NCI-H524 treated with DMSO at 0.1 percent for 48 hours (cell line): Measurements from ENCODE around the gene FAAP20.

Experiments used
- DNase-seq: peaks from one replicate; lab custom pipeline; 2025; lab: John Stamatoyannopoulos, UW

The FAAP20 gene

GRCh38 chr1:2210084-2210653, 15.6 kb upstream of the FAAP20 start:
- no peak for DNase-seq

GRCh38 chr1:2209400-2210083, 15.0 kb upstream of the FAAP20 start:
- DNase-seq = no peak

DNA sequence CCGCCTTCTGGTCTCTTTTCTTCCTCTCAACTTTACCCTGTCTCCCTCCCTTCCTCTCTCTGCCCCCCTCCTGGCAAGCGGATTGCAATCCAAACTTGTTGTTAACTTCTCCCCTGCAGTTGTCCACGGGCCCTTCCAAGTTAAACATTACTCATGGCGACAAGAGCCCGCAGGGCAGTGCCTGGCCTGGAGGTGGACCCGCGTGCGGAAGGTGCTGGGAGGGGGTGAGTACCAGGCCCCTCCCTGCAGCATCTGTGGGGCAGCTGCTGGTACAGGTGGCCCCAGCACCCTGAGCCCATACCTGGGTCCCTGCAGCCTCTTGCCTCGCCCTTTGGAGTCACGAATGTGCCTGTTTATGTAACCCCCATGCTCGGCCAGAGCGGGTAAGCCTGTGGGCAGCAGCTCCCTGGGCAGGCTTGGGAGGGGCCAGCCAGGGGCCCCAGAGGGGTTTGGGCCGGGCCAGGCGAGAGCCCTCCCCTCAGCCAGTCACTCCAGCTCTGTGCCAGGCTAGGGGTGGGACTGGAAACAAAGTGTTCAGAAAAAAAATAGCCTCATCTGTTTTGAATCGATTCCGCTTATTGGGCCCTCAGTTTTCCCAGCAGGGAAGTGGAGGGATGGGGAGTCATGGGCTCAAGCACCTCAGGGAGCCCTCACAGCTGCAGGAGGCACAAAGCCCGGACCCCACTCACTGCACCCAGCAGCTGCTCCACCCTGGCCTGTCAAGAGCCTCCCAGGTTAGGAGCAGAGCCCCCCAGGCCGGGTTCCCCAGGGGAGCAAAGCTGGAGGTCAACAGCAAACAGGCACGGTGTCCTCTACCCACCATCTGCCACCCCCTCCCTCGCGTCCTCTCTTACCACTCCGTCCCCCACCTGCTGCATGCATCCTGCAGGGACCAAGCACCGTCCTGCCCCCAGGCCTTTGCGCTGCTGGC, 14.0 kb upstream of the FAAP20 start:
- no peak for DNase-seq

DNA sequence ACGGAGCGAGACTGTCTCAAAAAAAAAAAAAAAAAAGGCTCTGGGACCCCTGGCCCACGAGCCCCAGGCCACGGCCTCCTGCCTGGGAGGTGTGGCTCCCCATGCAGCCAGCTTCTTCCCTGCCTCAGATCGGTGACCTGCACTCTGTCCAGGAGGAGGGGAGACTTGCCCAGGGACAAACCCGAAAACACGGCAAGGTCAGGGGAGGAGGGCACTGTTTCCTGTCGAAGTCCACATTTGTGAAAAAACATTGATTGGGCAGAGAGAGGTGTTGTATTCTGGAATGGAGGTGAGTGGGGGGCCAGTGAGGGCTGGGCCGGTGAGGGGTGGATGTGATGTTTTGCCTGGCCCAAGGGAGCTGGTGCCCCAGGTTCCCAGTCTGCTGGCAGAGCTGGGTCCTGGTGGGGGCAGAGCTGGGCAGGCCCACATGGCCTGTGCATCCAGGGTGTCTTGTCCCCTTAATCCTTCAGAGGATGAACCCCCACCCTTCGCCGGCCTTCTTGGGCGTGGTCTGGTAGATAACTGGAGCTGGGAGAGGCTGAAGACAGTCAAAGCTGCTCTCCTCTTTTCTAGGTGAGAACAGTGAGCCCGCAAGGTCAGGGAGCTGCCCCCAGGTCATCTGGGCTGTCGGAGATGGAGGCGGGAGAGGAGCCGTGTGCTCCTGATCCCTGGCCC, 12.4 kb upstream of the FAAP20 start:
- no peak for DNase-seq

DNA sequence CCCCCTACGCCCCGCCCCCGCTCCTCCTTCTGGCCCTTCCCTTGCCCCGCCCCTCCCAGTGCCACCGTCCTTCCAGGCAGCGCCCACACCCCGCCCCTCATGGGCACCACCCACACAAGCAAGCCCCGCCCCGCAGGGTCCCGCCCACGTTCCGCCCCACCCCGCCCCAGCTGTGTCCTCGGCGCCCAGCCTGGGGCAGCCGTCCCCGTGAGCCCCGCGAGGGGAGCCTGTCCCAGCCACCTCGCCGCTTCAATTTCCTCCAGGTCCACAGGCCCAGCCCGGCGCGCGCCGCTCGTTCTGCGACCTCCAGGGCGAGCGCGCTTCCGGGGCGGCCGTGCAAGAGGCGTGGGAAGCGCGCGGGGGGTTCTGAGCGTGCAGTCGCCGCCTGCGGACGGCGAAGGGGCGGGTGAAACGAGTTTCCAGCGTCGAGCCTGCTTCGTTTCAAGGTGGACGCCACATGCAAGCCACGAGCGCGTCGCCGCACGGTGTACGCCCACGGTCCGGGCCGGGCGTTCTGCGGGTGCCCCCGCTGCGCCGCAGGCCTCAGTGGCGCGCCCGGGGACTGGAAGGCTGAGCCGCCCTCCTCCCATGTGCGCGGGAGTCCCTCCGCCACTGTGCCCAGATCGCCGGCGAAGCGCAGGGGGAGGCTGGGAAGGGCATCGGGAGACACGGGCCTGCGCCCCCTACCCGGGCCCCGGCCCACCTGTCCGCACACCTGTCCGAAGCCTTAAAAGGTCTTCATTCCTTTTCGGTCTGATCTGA, 10.8 kb upstream of the FAAP20 start:
- no peak for DNase-seq

- DNase-seq = no peak
Observed at GRCh38 chr1:2204415-2205190, 10.0 kb upstream of the FAAP20 start.

DNA sequence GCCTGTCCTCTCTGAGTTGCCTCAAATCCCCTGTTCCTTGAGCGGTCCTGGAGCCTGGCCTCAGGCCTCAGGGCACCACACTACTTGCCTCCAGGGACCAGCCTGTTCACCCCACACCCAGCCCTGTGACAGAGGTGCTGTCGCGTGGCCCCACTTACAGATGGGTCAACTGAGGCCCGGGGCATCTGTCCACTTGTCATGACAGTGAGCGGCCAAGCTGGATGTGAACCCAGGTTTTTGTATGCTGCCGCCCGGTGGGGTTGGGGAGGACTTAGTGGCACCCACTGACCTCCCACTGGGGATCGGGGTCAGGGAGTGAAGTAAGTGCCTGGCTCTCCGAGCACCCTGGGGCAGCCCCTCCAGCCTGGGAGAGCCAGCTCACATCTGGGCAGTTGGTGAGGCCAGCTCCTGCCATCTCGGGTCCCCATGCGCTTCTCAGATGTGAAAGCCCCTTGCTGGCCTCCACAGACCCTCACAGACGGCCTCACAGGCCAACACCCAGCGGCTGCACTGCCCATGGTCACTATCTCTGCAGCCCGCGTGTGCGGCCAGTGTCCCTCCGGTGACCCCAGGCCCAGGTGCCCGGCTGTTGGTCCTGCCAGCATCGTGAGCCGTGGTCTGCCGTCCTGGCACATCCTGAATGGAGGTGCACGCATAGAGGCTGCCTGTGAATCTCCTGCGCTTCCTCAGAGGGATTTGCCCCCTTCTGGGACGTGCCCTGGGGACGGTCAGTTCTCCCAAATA, 9.3 kb upstream of the FAAP20 start:
- DNase-seq = no peak

DNA sequence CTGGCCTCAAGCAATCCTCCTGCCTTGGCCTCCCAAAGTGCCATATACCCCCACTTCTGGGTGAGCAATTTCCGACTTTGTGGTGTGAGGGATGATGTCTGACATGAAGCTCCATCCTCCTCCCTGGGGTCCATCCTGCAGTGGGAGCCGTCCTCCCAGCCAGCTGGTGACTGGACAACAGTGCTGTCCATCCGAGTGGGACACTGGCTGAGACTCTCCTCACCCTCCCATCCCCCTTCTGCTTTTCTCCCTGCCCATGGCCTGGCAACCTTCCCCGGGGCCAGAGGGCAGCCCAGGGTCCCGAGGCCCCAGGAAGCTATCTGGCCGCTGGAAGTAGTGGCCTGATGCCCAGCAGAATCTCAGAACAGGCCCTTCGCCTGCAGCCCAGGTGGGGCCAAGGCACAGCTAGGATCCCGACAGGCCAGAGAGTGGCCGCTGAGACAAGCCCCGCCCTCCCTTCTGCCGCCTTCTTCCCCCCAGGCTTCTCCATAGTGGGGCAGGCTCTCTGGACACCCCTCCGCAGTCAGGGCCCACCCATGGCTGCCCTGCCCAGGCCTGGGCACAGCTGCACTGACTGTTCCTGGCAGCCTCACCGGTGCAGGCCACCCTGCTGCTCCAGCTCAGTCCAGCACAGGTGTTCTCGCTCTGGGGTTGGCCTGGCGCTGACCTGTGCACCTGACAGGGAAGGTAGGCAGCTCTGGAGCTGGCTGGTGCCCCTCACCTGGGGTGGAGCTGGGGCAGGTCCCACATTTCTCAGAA, 8.4 kb upstream of the FAAP20 start:
- DNase-seq = no peak

DNA sequence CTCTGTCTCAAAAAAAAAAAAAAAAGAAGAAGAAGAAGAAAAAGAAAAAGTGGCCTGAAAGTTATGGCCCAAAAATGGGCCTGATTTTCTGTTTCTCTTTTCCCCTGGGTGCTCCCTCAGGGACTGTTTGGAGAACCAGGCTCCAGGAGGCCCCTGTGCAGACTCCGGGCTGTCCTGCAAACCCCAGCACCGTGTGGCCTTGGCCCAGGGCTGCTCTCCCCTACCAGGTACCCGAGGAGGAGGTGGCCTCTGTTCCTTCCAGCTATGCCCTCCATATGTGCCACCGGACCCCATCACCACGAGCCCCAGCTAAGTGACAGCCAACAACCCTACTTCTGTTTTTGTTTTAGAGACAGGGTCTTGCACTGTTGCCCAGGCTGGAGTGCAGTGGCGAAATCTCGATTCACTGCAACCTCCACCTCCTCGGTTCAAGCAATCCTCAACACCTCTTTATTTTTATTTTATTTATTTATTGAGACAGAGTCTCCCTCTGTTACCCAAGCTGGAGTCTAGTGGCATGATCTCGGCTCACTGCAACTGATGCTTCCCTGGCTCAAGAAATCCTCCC, 7.5 kb upstream of the FAAP20 start:
- DNase-seq = no peak

GRCh38 chr1:2201062-2201461, 6.5 kb upstream of the FAAP20 start:
- DNase-seq = no peak

DNA sequence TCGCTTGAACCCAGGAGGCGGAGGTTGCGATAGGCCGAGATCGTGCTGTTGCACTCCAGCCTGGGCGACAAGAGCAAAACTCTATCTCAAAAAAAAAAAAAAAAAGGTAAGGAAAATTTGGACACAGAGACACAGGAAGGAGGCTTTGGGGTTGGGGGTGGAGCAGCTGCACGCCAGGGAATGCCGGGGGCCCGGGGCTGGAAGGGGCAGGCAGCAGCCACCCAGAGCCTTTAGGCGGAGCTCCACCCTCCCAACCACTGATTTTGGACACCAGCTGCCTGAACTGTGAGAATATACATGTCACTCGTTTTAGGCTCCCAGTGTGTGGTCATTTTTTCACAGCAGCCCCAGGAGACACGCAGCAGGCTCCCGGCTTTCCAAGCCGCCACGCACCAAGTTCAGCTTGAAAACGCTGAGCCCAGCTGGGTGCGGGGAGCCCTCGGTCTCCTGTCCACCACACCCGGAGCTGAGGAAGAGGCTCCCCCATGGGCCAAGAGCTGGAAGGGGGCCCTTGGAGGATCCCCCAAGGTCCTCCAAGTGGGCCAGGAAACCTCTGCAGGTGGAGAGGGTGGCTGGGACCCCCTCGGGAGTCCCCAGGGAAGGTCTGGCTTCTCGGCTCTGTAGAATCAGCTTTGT, 5.9 kb upstream of the FAAP20 start:
- no peak for DNase-seq

DNA sequence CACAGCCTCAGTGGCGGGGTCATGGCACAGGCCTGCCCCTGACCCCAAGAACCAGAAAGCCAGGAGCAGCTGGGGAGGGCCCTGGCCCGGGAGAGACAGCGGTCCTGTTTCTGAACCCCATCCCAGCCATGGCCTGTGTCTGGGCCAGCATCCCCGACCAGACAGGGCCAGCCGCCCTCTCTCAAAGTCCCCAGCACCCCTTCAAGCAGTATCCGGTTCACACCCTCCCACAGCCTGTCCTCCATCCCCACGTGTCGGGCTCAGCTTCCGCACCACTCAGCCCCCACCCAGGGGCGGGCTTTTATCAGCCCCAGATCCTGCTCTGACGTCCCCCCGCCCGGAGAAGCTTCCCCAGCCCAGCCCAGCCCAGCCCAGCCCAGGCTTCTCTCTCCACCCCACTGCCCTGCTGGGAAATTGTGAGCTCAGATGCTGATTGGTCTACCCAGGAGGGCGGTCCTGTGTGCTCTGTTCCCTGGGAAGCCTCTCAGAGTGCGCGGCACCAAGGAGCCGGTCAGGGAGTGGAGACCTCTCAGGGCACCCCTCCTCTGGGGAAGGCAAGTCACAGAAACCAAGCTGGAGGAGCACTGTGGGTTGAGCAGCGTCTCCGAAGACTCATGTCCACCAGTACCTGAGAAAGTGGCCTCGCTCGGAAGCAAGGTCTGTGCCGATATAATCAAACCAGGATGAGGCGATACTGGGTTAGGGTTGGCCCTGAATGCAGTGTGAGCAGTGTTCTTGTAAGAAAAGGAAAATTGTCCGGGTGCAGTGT, 4.7 kb upstream of the FAAP20 start:
- no peak for DNase-seq

DNA sequence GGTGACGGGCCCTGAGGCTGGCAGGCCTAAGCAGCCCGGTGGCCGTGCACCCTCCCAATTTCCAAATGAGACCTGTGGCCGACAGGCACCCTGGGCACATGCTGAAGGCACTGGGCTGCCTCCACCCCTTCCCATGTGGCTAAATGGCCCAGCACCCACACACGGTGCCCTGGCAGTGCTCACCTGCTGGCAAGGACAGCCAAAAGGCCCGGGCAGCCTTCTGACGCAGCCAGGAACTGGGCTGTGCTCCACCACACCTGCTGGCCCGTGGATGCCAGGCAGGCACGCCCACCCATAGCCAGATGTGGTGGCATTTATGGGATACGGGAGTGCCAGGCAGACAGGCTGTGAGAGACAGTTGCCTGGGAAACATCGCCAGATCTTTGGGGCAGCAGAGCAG, 4.0 kb upstream of the FAAP20 start:
- no peak for DNase-seq

GRCh38 chr1:2197707-2198165, 3.2 kb upstream of the FAAP20 start:
- DNase-seq = no peak

DNA sequence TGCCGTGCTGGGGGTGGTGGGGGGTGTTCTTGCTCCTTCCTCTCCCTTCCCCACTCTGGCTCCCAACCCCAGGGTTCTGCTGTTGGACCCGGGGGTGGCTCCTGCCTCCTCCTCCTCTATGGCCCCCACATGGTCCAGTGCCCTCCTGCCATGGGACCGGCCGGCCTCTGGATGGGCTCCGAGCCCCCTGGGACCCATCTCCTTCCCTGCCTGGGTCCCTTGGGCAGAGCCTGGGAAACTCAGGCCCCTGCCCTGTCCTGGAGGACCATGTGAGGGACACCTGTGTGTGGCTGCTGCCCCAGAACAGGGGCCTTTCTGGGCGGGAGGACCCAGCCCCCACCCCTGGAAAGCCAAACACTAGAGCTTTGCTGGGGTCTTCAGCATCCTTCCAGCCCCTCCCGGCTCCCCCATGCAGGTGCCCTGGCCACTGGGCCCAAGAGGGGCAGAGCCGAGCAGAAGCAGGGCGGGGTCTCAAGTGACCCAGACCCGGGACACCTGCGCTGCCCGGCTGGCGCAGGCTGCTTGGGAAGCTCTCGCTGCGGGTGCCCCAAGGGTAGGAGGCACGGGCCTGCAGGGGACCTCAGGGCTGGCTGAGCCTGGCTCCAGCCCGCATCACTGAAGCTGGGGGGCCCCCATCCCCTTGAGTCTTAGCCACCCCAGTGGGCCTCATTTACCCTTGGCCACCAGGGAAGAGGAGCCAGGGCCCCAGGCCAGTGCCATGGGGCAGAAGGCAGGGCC, 2.5 kb upstream of the FAAP20 start:
- no peak for DNase-seq

DNA sequence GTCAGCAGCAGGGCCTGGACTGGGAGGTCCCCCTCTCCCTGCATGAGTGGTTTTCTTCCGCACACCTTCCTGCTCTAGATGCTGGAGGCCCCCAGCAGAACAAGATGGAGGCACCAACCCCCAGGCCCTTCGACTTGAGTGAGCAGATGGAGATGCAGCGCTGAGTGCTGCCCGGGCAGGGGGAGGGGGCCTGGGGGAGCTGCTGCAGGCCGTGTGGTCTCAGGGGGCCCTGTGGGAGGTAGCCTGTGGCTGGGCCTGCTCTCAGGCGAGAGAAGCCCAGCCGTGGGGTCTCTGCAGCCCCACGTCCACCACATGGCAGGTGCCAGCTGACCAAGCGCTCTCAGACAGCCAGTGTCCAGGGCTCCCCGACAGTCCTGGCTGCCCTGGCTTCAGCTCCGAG, 1.2 kb upstream of the FAAP20 start:
- no peak for DNase-seq
